Mucosa of rectum (tissue), 2 donors: ENCODE data around the gene TPSG1.
"Not testable (repeated sequence)": the region's sequence is repeated elsewhere in the genome, so short reads cannot be mapped to it uniquely, and the experiment has no call there.

Experiments used
- H3K27ac ChIP-seq, 2 donors: one replicate each; pipeline ENCODE4 v1.7.0; 2013; ENCODE audit warnings: inconsistent platforms in 2 of 2, low read depth in 2 of 2, low read length in 2 of 2
- H3K27me3 ChIP-seq, 2 donors: one replicate each; pipeline ENCODE4 v1.7.0; 2013; ENCODE audit warnings: low read length in 2 of 2; ENCODE audit not compliant: control insufficient read depth in 2 of 2, insufficient read depth in 2 of 2
- H3K36me3 ChIP-seq, 2 donors: one replicate each; pipeline ENCODE4 v1.7.0; 2013; ENCODE audit warnings: low read length in 2 of 2; ENCODE audit not compliant: control insufficient read depth in 2 of 2, insufficient read depth in 2 of 2
- H3K4me1 ChIP-seq, 2 donors: one replicate each; pipeline ENCODE4 v1.7.0; 2013; ENCODE audit warnings: low read length in 2 of 2, mild to moderate bottlenecking in 1 of 2; ENCODE audit not compliant: control insufficient read depth in 2 of 2, insufficient read depth in 2 of 2
- H3K4me3 ChIP-seq, 2 donors: one replicate each; pipeline ENCODE4 v1.7.0; 2013; ENCODE audit warnings: low read length in 2 of 2
- H3K9ac ChIP-seq, 2 donors: one replicate each; pipeline ENCODE4 v1.7.0; 2013; ENCODE audit warnings: low read length in 2 of 2, low read depth in 1 of 2, mild to moderate bottlenecking in 1 of 2
- H3K9me3 ChIP-seq, 2 donors: one replicate each; pipeline ENCODE4 v1.7.0; 2013; ENCODE audit warnings: low read length in 2 of 2; ENCODE audit not compliant: control insufficient read depth in 2 of 2
- donor health status: healthy.
- donor health status: Normal muscosa, but diverticular disease.

TPSG1 gene

DNA sequence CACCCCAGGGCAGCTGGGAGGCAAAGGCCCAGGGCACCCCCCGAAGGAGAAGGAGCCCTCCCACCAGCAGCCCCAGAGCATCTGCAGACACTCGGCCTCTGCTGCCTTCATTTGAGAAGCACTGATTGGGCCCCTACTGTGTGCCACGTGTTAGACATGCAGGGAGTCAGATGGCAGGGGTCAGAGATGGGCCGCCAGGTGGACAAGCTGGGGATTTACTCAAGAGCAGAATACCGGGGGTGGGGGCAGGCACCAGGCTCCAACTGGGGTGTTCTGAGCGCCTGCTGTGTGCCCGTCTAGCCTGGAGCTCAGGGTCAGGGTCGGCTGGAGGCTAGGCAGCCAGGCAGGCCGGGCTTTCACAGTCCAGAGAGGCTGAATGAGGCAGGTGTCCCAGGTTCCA is 18.7 kb downstream of the TPSG1 start:
- H3K4me3 ChIP-seq = no peak overlapping the region
- no peaks in the 10 kb centered on the region for H3K36me3 ChIP-seq
- no peaks in the 10 kb centered on the region for H3K9me3 ChIP-seq
- H3K4me1 ChIP-seq = no peaks in the 10 kb centered on the region
- H3K27ac ChIP-seq = no peak overlapping the region
- H3K9ac ChIP-seq = no peak overlapping the region
- H3K27me3 ChIP-seq = no peaks in the 10 kb centered on the region

- Histone ChIP-seq H3K27me3 (no peaks in the 10 kb centered on the region), H3K9ac (no peak overlapping the region), H3K4me3 (no peak overlapping the region), H3K36me3 (no peaks in the 10 kb centered on the region), H3K9me3 (no peaks in the 10 kb centered on the region), H3K4me1 (no peaks in the 10 kb centered on the region), H3K27ac (no peak overlapping the region)
Observed at GRCh38 chr16:1204933-1205332, 20.1 kb downstream of the TPSG1 start.

DNA sequence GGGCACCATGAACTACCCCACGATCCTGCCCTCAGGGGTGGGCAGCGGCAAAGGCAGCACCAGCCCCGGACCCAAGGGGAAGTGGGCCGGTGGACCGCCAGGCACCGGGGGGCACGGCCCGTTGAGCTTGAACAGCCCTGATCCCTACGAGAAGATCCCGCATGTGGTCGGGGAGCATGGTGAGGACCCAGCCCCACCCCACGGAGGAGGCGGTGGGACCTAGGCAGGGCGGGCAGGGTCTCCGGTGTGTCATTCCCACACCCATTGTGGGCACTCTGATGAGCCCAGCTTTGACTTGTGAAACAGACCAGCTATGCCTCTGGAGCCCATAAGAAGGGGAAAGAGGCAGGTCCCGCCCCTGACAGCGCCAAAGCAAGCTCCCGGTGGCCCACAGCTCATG is 22.8 kb downstream of the TPSG1 start:
- H3K9me3 ChIP-seq = no peaks in the 10 kb centered on the region
- H3K9ac ChIP-seq = no peak overlapping the region
- H3K4me3 ChIP-seq = no peak overlapping the region
- H3K36me3 ChIP-seq = no peaks in the 10 kb centered on the region
- H3K4me1 ChIP-seq = no peaks in the 10 kb centered on the region
- no peak overlapping the region for H3K27ac ChIP-seq
- no peaks in the 10 kb centered on the region for H3K27me3 ChIP-seq

- Histone ChIP-seq H3K4me3 (no peak overlapping the region), H3K27me3 (no peaks in the 10 kb centered on the region), H3K9ac (no peak overlapping the region), H3K4me1 (no peaks in the 10 kb centered on the region), H3K27ac (no peak overlapping the region), H3K36me3 (no peaks in the 10 kb centered on the region), H3K9me3 (no peaks in the 10 kb centered on the region)
Observed at GRCh38 chr16:1201444-1201843, 23.6 kb downstream of the TPSG1 start.

DNA sequence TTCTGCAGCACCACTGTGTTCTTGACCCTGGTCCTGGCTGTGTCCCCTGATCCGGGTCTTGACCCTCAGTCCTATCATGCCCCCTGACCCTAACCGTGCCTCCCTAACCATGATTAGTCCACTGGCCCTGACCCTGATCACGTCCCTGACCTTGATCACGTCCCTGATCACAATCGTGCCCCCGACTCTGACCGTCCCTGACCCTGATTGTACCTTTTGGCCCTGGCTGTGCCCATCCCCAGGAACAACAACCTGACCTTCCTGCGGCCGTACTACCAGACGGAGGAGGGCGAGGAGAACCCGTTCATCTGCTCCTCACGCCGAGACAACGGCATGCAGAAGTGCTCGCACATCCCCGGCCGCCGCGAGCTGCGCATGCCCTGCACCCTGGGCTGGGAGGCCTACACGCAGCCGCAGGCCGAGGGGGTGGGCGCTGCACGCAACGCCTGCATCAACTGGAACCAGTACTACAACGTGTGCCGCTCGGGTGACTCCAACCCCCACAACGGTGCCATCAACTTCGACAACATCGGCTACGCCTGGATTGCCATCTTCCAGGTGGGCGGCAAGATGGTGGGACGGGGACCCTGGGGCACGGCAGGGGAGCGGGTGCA is 24.9 kb downstream of the TPSG1 start:
- no peaks in the 10 kb centered on the region for H3K27me3 ChIP-seq
- H3K27ac ChIP-seq = no peak overlapping the region
- H3K9me3 ChIP-seq = no peaks in the 10 kb centered on the region
- no peak overlapping the region for H3K4me3 ChIP-seq
- no peaks in the 10 kb centered on the region for H3K36me3 ChIP-seq
- no peak overlapping the region for H3K9ac ChIP-seq
- no peaks in the 10 kb centered on the region for H3K4me1 ChIP-seq

GRCh38 chr16:1199347-1200013 is 25.6 kb downstream of the TPSG1 start:
- Histone ChIP-seq H3K27ac (no peak overlapping the region), H3K36me3 (no peaks in the 10 kb centered on the region), H3K4me3 (no peak overlapping the region), H3K27me3 (no peaks in the 10 kb centered on the region), H3K9ac (no peak overlapping the region), H3K9me3 (no peaks in the 10 kb centered on the region), H3K4me1 (no peaks in the 10 kb centered on the region)

- not testable (repeated sequence) for H3K4me1 ChIP-seq, H3K9ac ChIP-seq, H3K27me3 ChIP-seq, H3K9me3 ChIP-seq, H3K27ac ChIP-seq, H3K4me3 ChIP-seq, H3K36me3 ChIP-seq
Observed at GRCh38 chr16:1198671-1199346, 26.3 kb downstream of the TPSG1 start.

DNA sequence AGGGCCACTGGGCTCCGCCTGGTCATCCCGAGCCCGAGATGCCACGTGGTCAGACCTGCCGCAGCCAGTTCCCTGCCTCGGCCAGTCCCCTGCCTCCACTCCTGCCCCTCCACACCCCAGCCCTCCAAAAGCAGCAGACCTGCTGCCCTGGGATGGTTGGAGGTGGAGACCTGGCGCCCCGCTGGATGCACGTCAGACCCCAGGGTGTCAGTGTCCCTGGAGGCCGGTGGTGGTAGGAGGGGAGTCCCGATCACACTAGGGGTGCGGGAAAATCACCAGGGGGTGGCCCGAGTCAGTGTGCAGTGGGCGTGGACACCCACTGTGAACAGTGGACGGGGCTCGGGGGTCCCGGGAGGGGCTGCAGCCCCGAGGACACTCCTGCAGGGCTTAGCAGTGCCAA is 26.9 kb downstream of the TPSG1 start:
- Histone ChIP-seq H3K36me3 (no peaks in the 10 kb centered on the region), H3K4me3 (no peak overlapping the region), H3K27ac (no peak overlapping the region), H3K4me1 (no peaks in the 10 kb centered on the region), H3K27me3 (peaks cover 0 to 2% of the 10 kb centered on the region in 2 donors), H3K9me3 (no peaks in the 10 kb centered on the region), H3K9ac (no peak overlapping the region)

DNA sequence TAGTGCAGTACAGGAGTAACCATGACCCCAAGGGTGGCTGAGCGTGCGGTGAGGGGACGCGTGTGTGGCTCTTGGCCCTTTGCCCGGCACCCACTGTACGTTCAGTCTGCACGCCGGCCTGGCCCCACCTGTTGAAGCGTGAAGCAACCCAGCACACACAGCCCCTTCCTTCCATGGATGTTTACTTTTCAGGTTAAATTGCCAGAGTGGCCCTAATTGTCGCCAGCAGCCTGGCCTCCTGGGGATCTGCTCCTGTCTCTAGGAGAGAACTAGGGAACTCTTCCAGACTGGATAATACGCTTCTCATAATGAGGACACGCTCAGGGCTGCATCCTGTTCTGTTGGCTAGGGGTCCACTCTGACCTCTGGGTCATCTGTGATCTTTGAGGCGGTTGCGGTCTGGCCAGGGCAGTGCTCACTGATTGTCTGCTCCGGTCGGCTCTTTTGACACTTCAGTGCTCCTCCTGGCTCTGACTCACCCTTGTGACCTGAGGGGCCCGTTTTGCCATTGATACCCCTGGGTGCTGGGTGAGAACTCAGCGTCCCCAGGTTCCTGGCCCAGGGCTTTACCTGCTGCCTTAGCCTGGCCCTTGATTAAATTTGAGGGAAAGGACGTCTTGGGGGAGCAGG is 27.7 kb downstream of the TPSG1 start:
- Histone ChIP-seq H3K27ac (no peak overlapping the region), H3K9ac (no peak overlapping the region), H3K4me3 (no peak overlapping the region), H3K27me3 (peaks cover 0 to 2% of the 10 kb centered on the region in 2 donors), H3K36me3 (no peaks in the 10 kb centered on the region), H3K9me3 (no peaks in the 10 kb centered on the region), H3K4me1 (peaks cover 0 to 1% of the 10 kb centered on the region in 2 donors)

DNA sequence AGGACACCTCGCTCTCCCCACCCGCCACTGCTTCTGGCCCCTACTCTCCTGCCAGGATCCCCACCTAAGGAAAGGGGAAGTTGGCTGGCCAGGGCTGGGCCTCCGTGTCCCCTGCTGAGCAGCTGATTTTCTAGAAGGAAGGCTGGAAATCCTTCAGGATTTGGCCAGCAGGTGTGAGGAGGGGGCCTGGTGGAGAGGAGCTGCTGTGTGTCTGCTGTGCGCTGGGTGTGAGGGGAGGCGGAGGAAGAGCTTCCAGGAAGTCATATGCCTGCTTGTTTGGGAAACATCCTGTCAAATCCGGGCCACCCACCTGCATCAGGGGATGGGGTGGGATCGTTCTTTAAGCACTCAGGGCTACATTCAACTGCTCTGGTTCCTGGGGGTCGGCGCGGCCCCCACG is 28.6 kb downstream of the TPSG1 start:
- H3K9me3 ChIP-seq = no peaks in the 10 kb centered on the region
- no peak overlapping the region for H3K4me3 ChIP-seq
- H3K9ac ChIP-seq = no peak overlapping the region
- H3K27me3 ChIP-seq = peaks cover 0 to 2% of the 10 kb centered on the region in 2 donors
- peaks cover 0 to 2% of the 10 kb centered on the region in 2 donors for H3K4me1 ChIP-seq
- H3K36me3 ChIP-seq = no peaks in the 10 kb centered on the region
- no peak overlapping the region for H3K27ac ChIP-seq
